ENCODE results near the gene MARVELD1.
A peak's percentile ranks its signal among the peaks of the same experiment; 100 is the strongest.

The MARVELD1 gene

GRCh38 chr10:97713826-97714400, 383 bp downstream of the MARVELD1 start:
- TF ChIP-seq POLR2AphosphoS5 (IDR thresholded peaks at IDR 0.05; ENCODE audit: low read depth, low read length) (no peak; the same call in none of the 2 replicates), FOXP2 (optimal IDR thresholded peaks at IDR 0.05; ENCODE audit: borderline replicate concordance, extremely low read depth, extremely low read length, insufficient read depth) (peak; percentile 40), REST (IDR thresholded peaks at IDR 0.05; ENCODE audit: insufficient read depth in 1 of 2, low read depth in 2 of 2, low read length in 2 of 2) (no peak), SIN3A (IDR thresholded peaks at IDR 0.05; ENCODE audit: borderline replicate concordance, insufficient read depth, low read length) (no peak), TAF1 (IDR thresholded peaks at IDR 0.05; ENCODE audit: borderline replicate concordance, insufficient read depth, low read length) (0 out of 2 replicates have a peak, but pooled peaks have one; percentile 1)

GRCh38 chr10:97714401-97715258, 1.1 kb downstream of the MARVELD1 start:
- peak; percentile 65; the same call in 1 of the 2 replicates for TF ChIP-seq TAF1 (IDR thresholded peaks at IDR 0.05; ENCODE audit: borderline replicate concordance, insufficient read depth, low read length)
- no peak for TF ChIP-seq SIN3A (IDR thresholded peaks at IDR 0.05; ENCODE audit: borderline replicate concordance, insufficient read depth, low read length)
- peak; percentile 56; the same call in 1 of the 2 replicates for TF ChIP-seq POLR2AphosphoS5 (IDR thresholded peaks at IDR 0.05; ENCODE audit: low read depth, low read length)
- peak; percentile 11 for TF ChIP-seq FOXP2 (optimal IDR thresholded peaks at IDR 0.05; ENCODE audit: borderline replicate concordance, extremely low read depth, extremely low read length, insufficient read depth)
- TF ChIP-seq REST (IDR thresholded peaks at IDR 0.05; ENCODE audit: insufficient read depth in 1 of 2, low read depth in 2 of 2, low read length in 2 of 2), result 0 out of 4 replicates have a peak, but pooled peaks of 1 of the 2 experiments have one; percentile 7

- TF ChIP-seq POLR2AphosphoS5 (IDR thresholded peaks at IDR 0.05; ENCODE audit: low read depth, low read length) (no peak), SIN3A (IDR thresholded peaks at IDR 0.05; ENCODE audit: borderline replicate concordance, insufficient read depth, low read length) (no peak), TAF1 (IDR thresholded peaks at IDR 0.05; ENCODE audit: borderline replicate concordance, insufficient read depth, low read length) (no peak), FOXP2 (optimal IDR thresholded peaks at IDR 0.05; ENCODE audit: borderline replicate concordance, extremely low read depth, extremely low read length, insufficient read depth) (no peak), REST (IDR thresholded peaks at IDR 0.05; ENCODE audit: insufficient read depth in 1 of 2, low read depth in 2 of 2, low read length in 2 of 2) (no peak)
These were observed 1.8 kb downstream of the MARVELD1 start for GRCh38 chr10:97715259-97715874.

- TF ChIP-seq POLR2AphosphoS5 (IDR thresholded peaks at IDR 0.05; ENCODE audit: low read depth, low read length), result no peak
- TF ChIP-seq REST (IDR thresholded peaks at IDR 0.05; ENCODE audit: insufficient read depth in 1 of 2, low read depth in 2 of 2, low read length in 2 of 2), result no peak
- no peak for TF ChIP-seq SIN3A (IDR thresholded peaks at IDR 0.05; ENCODE audit: borderline replicate concordance, insufficient read depth, low read length)
- no peak for TF ChIP-seq FOXP2 (optimal IDR thresholded peaks at IDR 0.05; ENCODE audit: borderline replicate concordance, extremely low read depth, extremely low read length, insufficient read depth)
- TF ChIP-seq TAF1 (IDR thresholded peaks at IDR 0.05; ENCODE audit: borderline replicate concordance, insufficient read depth, low read length), result no peak
These were observed 4.1 kb downstream of the MARVELD1 start for GRCh38 chr10:97717627-97718026.

Data from PFSK-1 (cell line).